Iris pigment epithelial cell (primary cell): ENCODE data around the gene PHKG2.

Experiments used
- DNase-seq: peaks from one replicate; pipeline ENCODE4 v3.0.0-alpha.2; 2011; ENCODE audit warnings: low read depth

The PHKG2 gene

GRCh38 chr16:30728899-30729672 lies 19.1 kb upstream of the PHKG2 start:
- DNase-seq = no peak

- DNase-seq = peak; percentile 79
Measured at GRCh38 chr16:30731411-30731810, 16.8 kb upstream of the PHKG2 start.

GRCh38 chr16:30736995-30737793 lies 11.0 kb upstream of the PHKG2 start:
- no peak for DNase-seq

GRCh38 chr16:30737794-30738648 lies 10.2 kb upstream of the PHKG2 start:
- DNase-seq = no peak

- DNase-seq = no peak
Measured at GRCh38 chr16:30738984-30739951, 9.0 kb upstream of the PHKG2 start.

- DNase-seq = peak; percentile 84
Measured at GRCh38 chr16:30740364-30741251, 7.6 kb upstream of the PHKG2 start.

- DNase-seq = peak; percentile 93
Measured at GRCh38 chr16:30741461-30741914, 6.7 kb upstream of the PHKG2 start.

- no peak for DNase-seq
Measured at GRCh38 chr16:30743716-30744115, 4.5 kb upstream of the PHKG2 start.

GRCh38 chr16:30744183-30744582 lies 4.0 kb upstream of the PHKG2 start:
- no peak for DNase-seq

GRCh38 chr16:30745082-30745481 lies 3.1 kb upstream of the PHKG2 start:
- DNase-seq = no peak

- no peak for DNase-seq
Measured at GRCh38 chr16:30746638-30747175, 1.5 kb upstream of the PHKG2 start.

- peak; percentile 53 for DNase-seq
Measured at GRCh38 chr16:30747331-30747730, 894 bp upstream of the PHKG2 start.

GRCh38 chr16:30748634-30749445 lies 615 bp downstream of the PHKG2 start:
- DNase-seq = peak; percentile 60

GRCh38 chr16:30750201-30750600 lies 2.0 kb downstream of the PHKG2 start:
- DNase-seq = no peak

GRCh38 chr16:30750876-30751465 lies 2.7 kb downstream of the PHKG2 start:
- no peak for DNase-seq

GRCh38 chr16:30753596-30753995 lies 5.4 kb downstream of the PHKG2 start:
- DNase-seq = no peak

- DNase-seq = no peak
Measured at GRCh38 chr16:30755955-30756780, 7.9 kb downstream of the PHKG2 start.

GRCh38 chr16:30756781-30757100 lies 8.5 kb downstream of the PHKG2 start:
- no peak for DNase-seq
